ENCODE results near the gene LATS2.

Gene LATS2

GRCh38 chr13:21048901-21049698, 12.3 kb downstream of the LATS2 start:
- peak in 1 of 10 donors; percentile 40 for DNase-seq
- intact Hi-C loops (cut with DNase I) = no loop called here

DNA sequence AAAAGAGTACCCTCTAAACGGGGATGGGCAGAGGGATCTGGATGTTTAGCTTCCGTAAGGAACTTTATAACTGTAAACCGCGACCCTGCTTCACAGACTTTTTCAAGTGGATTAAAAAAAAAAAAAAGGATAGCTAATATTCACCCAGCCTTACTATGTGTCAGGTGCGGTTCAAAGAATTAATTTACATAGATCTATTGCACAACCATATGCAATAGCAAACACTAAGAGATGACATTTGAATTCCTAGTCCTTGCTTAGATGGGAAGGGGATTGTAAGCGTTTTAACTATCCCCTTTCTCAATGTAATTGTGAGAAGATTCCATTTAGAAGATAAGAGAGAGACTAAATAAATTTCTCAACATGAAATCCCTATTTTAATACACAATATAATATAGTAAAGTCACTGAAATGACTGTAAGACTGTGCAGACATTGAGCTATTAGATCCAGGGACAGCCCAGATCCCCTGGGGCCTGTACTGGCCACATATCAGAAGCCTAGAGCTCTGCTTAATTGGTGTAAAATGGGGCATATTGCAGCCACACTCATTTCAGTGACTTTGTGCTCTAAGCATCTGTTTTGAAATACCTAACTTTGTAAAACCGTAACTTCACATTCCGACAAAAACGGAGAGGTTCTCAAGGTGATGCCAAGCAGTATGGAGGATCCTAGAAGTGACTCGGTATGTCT, 13.6 kb downstream of the LATS2 start:
- peak in 1 of 10 donors; percentile 18 for DNase-seq
- intact Hi-C loops (cut with DNase I) = no loop called here

DNA sequence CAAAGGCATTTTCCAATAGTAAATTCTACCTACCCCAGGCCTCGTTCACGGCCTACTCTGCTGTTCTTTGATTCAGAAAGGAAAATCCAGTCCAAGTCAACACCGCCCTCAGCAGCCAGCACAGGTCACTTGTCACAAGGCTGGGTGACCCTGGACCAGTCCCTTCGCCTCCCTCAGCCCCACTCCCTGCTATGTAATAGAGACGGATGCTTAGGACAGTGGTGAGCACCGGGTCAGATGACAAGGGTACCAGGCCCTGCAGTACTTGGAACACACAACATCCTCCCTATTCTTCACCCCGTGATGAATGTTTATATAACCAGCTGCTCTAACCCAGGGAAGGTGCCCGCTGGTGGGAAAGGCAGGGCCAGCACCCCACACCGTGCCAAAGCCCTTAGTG, 14.3 kb downstream of the LATS2 start:
- peak in 1 of 10 donors; percentile 33 for DNase-seq
- intact Hi-C loops (cut with DNase I) = no loop called here

- intact Hi-C loops (cut with DNase I) = no loop called here
Measured at GRCh38 chr13:21046203-21046602, 15.2 kb downstream of the LATS2 start.

GRCh38 chr13:21045100-21045499, 16.3 kb downstream of the LATS2 start:
- intact Hi-C loops (cut with DNase I) = no loop called here
- DNase-seq = no peak

More at GRCh38 chr13:21046203-21046602, 15.2 kb downstream of the LATS2 start:
- no peak for DNase-seq

DNA sequence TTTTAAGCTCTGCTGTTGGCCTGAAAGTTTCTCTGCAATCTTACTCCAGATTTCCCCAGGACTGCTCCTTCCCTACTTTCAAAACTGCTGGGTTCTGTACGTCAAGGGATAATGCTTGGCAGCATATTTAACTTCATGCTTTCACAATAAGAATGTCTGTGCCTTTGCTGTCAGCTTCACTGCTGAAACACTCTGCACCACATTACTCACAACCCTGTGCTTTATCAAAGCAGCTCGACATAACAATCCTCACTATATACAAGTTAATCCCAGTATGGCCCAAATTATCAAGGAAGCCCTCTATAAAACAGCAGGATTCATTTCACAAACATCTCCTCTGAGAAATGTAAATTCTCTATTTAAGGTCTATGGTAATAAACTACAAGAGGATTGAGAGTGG, 17.5 kb downstream of the LATS2 start:
- intact Hi-C loops (cut with DNase I) = no loop called here
- DNase-seq = peak in 1 of 10 donors; percentile 6

- peak in 1 of 10 donors; percentile 65 for DNase-seq
- intact Hi-C loops (cut with DNase I) = no loop called here
Measured at GRCh38 chr13:21040120-21040826, 21.1 kb downstream of the LATS2 start.

- DNase-seq = peak in 1 of 10 donors; percentile 20
- intact Hi-C loops (cut with DNase I) = no loop called here
Measured at GRCh38 chr13:21039097-21039800, 22.1 kb downstream of the LATS2 start.

GRCh38 chr13:21037656-21038055, 23.7 kb downstream of the LATS2 start:
- intact Hi-C loops (cut with DNase I) = no loop called here
- no peak for DNase-seq

DNA sequence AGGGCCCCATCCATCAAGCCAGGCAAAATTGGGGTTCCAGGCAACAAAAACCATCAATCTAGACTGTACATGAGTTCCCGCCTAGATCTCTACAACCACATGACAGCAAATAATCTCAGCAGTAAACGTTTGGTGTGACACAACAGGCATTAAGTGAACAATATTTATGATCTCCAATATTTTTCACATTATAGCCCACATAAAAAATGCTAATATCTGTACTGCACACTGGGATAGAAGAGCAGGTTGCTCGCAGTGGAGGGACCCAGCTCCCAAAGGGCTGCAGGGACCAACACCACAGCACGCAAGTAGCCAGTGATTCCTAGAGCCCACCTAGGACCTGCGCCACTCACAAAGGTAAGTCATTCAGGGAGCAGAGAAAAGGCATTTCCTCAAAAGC, 25.9 kb downstream of the LATS2 start:
- no peak for DNase-seq
- intact Hi-C loops (cut with DNase I) = no loop called here

GRCh38 chr13:21034603-21035191, 26.7 kb downstream of the LATS2 start:
- intact Hi-C loops (cut with DNase I) = no loop called here
- no peak for DNase-seq

- no peak for DNase-seq
- intact Hi-C loops (cut with DNase I) = no loop called here
Measured at GRCh38 chr13:21033856-21034602, 27.4 kb downstream of the LATS2 start.

GRCh38 chr13:21033212-21033840, 28.1 kb downstream of the LATS2 start:
- intact Hi-C loops (cut with DNase I) = no loop called here

GRCh38 chr13:21032656-21033055, 28.7 kb downstream of the LATS2 start:
- DNase-seq = no peak
- intact Hi-C loops (cut with DNase I) = no loop called here

More at GRCh38 chr13:21033212-21033840, 28.1 kb downstream of the LATS2 start:
- DNase-seq = no peak

DNA sequence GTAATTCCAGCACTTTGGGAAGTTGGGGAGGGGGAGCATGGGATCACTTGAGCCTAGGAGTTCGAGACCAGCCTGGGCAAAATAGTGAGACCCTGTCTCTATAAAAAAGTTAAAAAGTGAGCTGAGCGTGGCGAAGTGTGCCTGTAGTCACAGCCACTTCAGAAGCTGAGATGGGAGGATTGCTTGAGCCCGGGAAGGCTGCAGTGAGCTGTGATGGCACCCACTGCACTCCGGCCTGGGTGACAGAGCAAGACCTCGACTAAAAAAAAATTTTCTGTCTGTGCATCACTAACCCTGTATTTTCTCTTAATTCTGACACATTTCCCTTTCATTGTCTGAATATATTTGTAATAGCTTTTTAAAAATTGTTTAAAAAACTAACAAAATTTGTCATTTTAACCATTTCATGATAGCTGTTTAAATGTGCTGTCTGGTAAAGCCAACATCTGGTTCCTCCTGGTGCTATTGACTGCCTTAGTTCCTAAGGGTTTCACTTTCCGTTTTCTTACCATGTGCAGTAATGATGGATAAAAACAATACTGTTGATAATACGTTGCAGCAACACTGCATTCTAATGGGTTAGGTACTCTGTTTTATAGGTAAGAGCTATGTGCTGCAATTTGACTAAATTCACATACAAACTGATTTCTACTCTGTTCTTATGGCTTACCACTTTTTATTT, 29.7 kb downstream of the LATS2 start:
- peak in 1 of 10 donors; percentile 17 for DNase-seq
- intact Hi-C loops (cut with DNase I) = no loop called here

DNA sequence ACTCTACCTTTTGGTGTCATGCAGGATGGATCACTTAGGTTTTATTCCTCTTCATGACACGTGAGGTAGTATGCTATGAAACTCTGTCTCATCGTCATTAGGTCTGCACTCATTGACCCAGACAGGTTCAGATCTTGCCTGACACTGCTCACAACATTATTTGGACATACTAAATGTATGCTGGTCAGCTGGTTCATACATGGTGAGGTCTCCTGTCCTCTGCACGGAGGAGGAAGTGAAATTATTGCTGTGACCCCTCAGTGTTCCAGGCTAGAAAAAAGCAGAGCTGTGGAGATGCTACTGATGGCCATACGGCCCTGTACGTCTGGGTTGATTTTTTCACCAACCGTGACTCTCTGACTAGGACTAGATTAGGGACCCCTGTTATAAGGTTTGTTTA, 35.8 kb downstream of the LATS2 start:
- no peak for DNase-seq
- intact Hi-C loops (cut with DNase I) = no loop called here

- no peak for DNase-seq
- intact Hi-C loops (cut with DNase I) = no loop called here
Measured at GRCh38 chr13:21022056-21022979, 39.1 kb downstream of the LATS2 start.

Measured in posterior cingulate gyrus (tissue), 11 donors.